GM23338 (cell line): Measurements from ENCODE around the gene ZNF581. TPM values are rescaled to one million over a fixed set of nuclear protein-coding genes. Genes with fewer than 3 reads are reported as not detected.

ENCODE experiments used
- ATAC-seq: fragments of 200-7000 bp; cut with Tn5 transposase; 3 replicates; pipeline ENCODE4 v1.9.1; 2020
- DNase-seq: peaks from one replicate; pipeline ENCODE4 v3.0.0-alpha.2; 2015; ENCODE audit warnings: low spot score
- H2AFZ ChIP-seq: fragments of 200-600 bp; sonication (generic); 2 replicates; pipeline ENCODE4 v1.8.0; 2016; ENCODE audit warnings: antibody characterized with exemption, mild to moderate bottlenecking, moderate library complexity
- H3F3A ChIP-seq: fragments of 200-600 bp; sonication (generic); replicated peaks from 2 replicates; pipeline ENCODE4 v1.8.0; 2017; ENCODE audit warnings: antibody characterized with exemption, mixed run types, low read depth
- H3K27ac ChIP-seq: fragments of 200-600 bp; sonication (generic); 2 replicates; pipeline ENCODE4 v1.6.1; 2016; ENCODE audit warnings: low read depth
- H3K27me3 ChIP-seq: fragments of 200-600 bp; sonication (generic); 2 replicates; pipeline ENCODE4 v1.8.0; 2016; ENCODE audit warnings: mild to moderate bottlenecking, mixed run types, moderate library complexity; ENCODE audit not compliant: insufficient read depth
- H3K36me3 ChIP-seq: fragments of 200-600 bp; sonication (generic); 2 replicates; pipeline ENCODE4 v1.8.0; 2016; ENCODE audit warnings: mild to moderate bottlenecking; ENCODE audit not compliant: insufficient read depth
- H3K4me1 ChIP-seq: fragments of 200-600 bp; sonication (generic); 2 replicates; pipeline ENCODE4 v1.8.0; 2016; ENCODE audit warnings: mild to moderate bottlenecking, moderate library complexity; ENCODE audit not compliant: insufficient read depth
- H3K4me2 ChIP-seq: fragments of 200-600 bp; sonication (generic); 2 replicates; pipeline ENCODE4 v1.7.1; 2017; ENCODE audit warnings: mixed run types
- H3K4me3 ChIP-seq: fragments of 200-600 bp; sonication (generic); 2 replicates; pipeline ENCODE4 v1.6.1; 2016; ENCODE audit warnings: mixed run types
- H3K79me2 ChIP-seq: fragments of 200-600 bp; sonication (generic); replicated peaks from 2 replicates; pipeline ENCODE4 v1.8.0; 2017; ENCODE audit warnings: mild to moderate bottlenecking; ENCODE audit not compliant: insufficient read depth
- H3K9me2 ChIP-seq: fragments of 200-600 bp; sonication (generic); 2 replicates; pipeline ENCODE4 v1.8.0; 2017; ENCODE audit not compliant: insufficient read depth
- H4K20me1 ChIP-seq: fragments of 200-600 bp; sonication (generic); replicated peaks from 2 replicates; pipeline ENCODE4 v1.8.0; 2017; ENCODE audit warnings: mild to moderate bottlenecking; ENCODE audit not compliant: insufficient read depth
- H3K27ac Mint-ChIP-seq: 2 replicates; pipeline ENCODE4 v1.8.0; 2020; ENCODE audit warnings: inconsistent platforms, mild to moderate bottlenecking, moderate library complexity, mixed read lengths
- H3K27me3 Mint-ChIP-seq: 3 replicates; pipeline ENCODE4 v1.8.0; 2022; ENCODE audit warnings: low read depth, mild to moderate bottlenecking, moderate library complexity, mixed read lengths, inconsistent platforms; ENCODE audit not compliant: insufficient read depth, poor library complexity
- H3K36me3 Mint-ChIP-seq: 3 replicates; pipeline ENCODE4 v1.8.0; 2021; ENCODE audit warnings: low read depth, mild to moderate bottlenecking, inconsistent platforms, moderate library complexity, mixed read lengths
- H3K4me1 Mint-ChIP-seq: 3 replicates; pipeline ENCODE4 v1.8.0; 2020; ENCODE audit warnings: mild to moderate bottlenecking, inconsistent platforms, mixed read lengths
- H3K4me3 Mint-ChIP-seq: 3 replicates; pipeline ENCODE4 v1.8.0; 2021; ENCODE audit warnings: moderate library complexity, mild to moderate bottlenecking, inconsistent platforms, mixed read lengths
- H3K9me3 Mint-ChIP-seq: 3 replicates; pipeline ENCODE4 v1.8.0; 2020; ENCODE audit warnings: moderate library complexity, mild to moderate bottlenecking, inconsistent platforms, mixed read lengths
- CREB1 ChIP-seq: fragments of 250-450 bp; sonication (Bioruptor Pico); IDR thresholded peaks from 2 replicates; pipeline ENCODE4 v1.5.0; 2020; ENCODE audit warnings: low read depth, mild to moderate bottlenecking, moderate library complexity
- CTCF ChIP-seq, 2 experiments: fragments of 200-600 bp in 1 of 2; sonication (generic) in 1 of 2; conservative IDR thresholded peaks; 2 replicates each; pipeline versions ENCODE4 v1.5.1 to v1.6.1; 2016 to 2017; ENCODE audit warnings: antibody characterized with exemption in 2 of 2, low read depth in 2 of 2, mild to moderate bottlenecking in 2 of 2, moderate library complexity in 1 of 2
- POLR2AphosphoS5 ChIP-seq: IDR thresholded peaks from 2 replicates; pipeline ENCODE4 v1.6.1; 2016; ENCODE audit warnings: antibody characterized with exemption, low read depth
- ZNF462 ChIP-seq: fragments of 250-450 bp; sonication (Bioruptor Pico); IDR thresholded peaks from 2 replicates; pipeline ENCODE4 v1.5.0; 2020; ENCODE audit warnings: mild to moderate bottlenecking, moderate library complexity
- polyA plus RNA-seq: library from polyadenylated mRNA; unstranded; fragments of >200 nt; fragmentation: Nextera tagmentation; extraction: Ambion mirVana; gene quantifications from 2 replicates; pipeline ENCODE4 v1.2.1, GENCODE V29; 2016
- total RNA-seq: library from RNA; depleted of rRNA; stranded (reverse); fragments of >200 nt; shearing (Covaris generic); gene quantifications from 2 replicates; pipeline ENCODE4 v1.2.3, GENCODE V29; 2014
- TF ChIP-seq, protein P1 (sequence below): IDR thresholded peaks from one replicate; pipeline ENCODE4 v1.6.1; 2018; ENCODE audit warnings: antibody characterized with exemption; ENCODE audit not compliant: unreplicated experiment
- TF ChIP-seq, protein P2 (sequence below): IDR thresholded peaks from 2 replicates; pipeline ENCODE4 v1.6.1; 2016; ENCODE audit warnings: antibody characterized with exemption

The ZNF581 gene
- total and polyA plus RNA-seq, 2 experiments from 2014 or later = 48.5 to 87.6 TPM

- TF ChIP-seq ZNF462 (CRISPR knock-in tag) = no peak
- TF ChIP-seq, protein P1, sequence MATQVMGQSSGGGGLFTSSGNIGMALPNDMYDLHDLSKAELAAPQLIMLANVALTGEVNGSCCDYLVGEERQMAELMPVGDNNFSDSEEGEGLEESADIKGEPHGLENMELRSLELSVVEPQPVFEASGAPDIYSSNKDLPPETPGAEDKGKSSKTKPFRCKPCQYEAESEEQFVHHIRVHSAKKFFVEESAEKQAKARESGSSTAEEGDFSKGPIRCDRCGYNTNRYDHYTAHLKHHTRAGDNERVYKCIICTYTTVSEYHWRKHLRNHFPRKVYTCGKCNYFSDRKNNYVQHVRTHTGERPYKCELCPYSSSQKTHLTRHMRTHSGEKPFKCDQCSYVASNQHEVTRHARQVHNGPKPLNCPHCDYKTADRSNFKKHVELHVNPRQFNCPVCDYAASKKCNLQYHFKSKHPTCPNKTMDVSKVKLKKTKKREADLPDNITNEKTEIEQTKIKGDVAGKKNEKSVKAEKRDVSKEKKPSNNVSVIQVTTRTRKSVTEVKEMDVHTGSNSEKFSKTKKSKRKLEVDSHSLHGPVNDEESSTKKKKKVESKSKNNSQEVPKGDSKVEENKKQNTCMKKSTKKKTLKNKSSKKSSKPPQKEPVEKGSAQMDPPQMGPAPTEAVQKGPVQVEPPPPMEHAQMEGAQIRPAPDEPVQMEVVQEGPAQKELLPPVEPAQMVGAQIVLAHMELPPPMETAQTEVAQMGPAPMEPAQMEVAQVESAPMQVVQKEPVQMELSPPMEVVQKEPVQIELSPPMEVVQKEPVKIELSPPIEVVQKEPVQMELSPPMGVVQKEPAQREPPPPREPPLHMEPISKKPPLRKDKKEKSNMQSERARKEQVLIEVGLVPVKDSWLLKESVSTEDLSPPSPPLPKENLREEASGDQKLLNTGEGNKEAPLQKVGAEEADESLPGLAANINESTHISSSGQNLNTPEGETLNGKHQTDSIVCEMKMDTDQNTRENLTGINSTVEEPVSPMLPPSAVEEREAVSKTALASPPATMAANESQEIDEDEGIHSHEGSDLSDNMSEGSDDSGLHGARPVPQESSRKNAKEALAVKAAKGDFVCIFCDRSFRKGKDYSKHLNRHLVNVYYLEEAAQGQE = no peak
Measured at GRCh38 chr19:55601084-55601483, 42.4 kb upstream of the ZNF581 start (continued).

- ATAC-seq = no peak
- DNase-seq = no peak
- Histone ChIP-seq H3K4me3 (no peak overlapping the region), H3K9me2 (no peaks in the 10 kb centered on the region), H3K4me1 (peaks cover 22% of the 10 kb centered on the region), H3K27me3 (no peaks in the 10 kb centered on the region), H3K36me3 (no peaks in the 10 kb centered on the region), H2AFZ (no peak overlapping the region), H3K4me2 (no peak overlapping the region), H3F3A (peaks cover 22% of the 10 kb centered on the region), H4K20me1 (peaks cover 4% of the 10 kb centered on the region; the same call in 1 of the 2 replicates), H3K79me2 (peaks cover 9% of the 10 kb centered on the region), H3K27ac (no peak overlapping the region)
- H3K36me3 Mint-ChIP-seq = peaks cover 12% of the 10 kb centered on the region
- peaks cover 40% of the 10 kb centered on the region for H3K4me1 Mint-ChIP-seq
- H3K9me3 Mint-ChIP-seq = peaks cover 6% of the 10 kb centered on the region
- no peak overlapping the region for H3K27ac Mint-ChIP-seq
- H3K4me3 Mint-ChIP-seq = no peak overlapping the region
- peaks cover 41% of the 10 kb centered on the region for H3K27me3 Mint-ChIP-seq
- TF ChIP-seq POLR2AphosphoS5 = no peak
- TF ChIP-seq, protein P2, sequence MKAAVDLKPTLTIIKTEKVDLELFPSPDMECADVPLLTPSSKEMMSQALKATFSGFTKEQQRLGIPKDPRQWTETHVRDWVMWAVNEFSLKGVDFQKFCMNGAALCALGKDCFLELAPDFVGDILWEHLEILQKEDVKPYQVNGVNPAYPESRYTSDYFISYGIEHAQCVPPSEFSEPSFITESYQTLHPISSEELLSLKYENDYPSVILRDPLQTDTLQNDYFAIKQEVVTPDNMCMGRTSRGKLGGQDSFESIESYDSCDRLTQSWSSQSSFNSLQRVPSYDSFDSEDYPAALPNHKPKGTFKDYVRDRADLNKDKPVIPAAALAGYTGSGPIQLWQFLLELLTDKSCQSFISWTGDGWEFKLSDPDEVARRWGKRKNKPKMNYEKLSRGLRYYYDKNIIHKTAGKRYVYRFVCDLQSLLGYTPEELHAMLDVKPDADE = no peak
- TF ChIP-seq CTCF (conservative IDR thresholded peaks at IDR 0.05; ENCODE audit: low read depth in 2 of 2) = no peak
- TF ChIP-seq CREB1 = no peak
Measured at GRCh38 chr19:55602104-55603001, 41.1 kb upstream of the ZNF581 start.
